ENCODE results near the gene SNAI3.

Gene SNAI3

GRCh38 chr16:88691924-88692560 is 5.7 kb upstream of the SNAI3 start:
- no peak for DNase-seq (ENCODE audit: low read depth in 2 of 2)

GRCh38 chr16:88691129-88691813 is 5.0 kb upstream of the SNAI3 start:
- DNase-seq (ENCODE audit: low read depth in 2 of 2), result no peak

DNA sequence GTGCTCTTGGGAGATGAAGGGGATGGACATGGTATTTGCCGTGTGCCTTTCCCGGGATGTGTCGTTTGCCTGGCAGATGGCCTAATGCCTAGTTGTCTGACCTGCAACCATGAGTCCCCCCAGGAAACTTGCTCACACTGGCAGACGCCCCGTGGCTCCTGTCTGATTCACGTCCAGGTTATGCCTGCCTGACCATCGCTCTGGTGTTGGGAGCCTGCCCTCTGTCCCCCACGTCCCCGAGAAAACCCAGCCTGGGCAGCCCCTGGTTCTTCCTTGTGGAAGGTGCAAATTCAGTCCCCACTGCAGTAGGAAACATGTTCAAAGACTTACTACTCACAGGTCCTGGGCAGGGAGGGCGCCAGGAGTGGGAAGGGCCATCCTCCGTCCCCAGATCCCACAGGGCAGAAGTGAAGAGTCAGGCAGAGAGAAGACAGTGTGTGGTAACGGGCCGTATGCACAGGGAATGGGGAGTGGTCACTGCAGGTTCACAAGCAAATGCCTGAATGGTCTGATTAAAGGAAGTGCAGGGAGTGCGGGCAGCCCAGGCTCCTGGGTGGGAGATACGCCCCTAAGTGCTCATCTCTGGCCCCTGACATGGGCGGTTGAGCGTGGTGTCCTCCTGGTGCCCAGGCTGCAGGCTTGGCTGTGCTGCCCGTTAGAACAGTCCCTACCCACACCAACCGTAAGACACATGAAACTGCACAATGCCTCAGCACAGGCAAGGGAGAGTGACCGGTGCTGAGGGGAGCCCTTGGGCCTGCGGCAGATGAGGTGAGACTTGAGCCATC is 4.2 kb upstream of the SNAI3 start:
- DNase-seq (ENCODE audit: low read depth in 2 of 2), result no peak

DNA sequence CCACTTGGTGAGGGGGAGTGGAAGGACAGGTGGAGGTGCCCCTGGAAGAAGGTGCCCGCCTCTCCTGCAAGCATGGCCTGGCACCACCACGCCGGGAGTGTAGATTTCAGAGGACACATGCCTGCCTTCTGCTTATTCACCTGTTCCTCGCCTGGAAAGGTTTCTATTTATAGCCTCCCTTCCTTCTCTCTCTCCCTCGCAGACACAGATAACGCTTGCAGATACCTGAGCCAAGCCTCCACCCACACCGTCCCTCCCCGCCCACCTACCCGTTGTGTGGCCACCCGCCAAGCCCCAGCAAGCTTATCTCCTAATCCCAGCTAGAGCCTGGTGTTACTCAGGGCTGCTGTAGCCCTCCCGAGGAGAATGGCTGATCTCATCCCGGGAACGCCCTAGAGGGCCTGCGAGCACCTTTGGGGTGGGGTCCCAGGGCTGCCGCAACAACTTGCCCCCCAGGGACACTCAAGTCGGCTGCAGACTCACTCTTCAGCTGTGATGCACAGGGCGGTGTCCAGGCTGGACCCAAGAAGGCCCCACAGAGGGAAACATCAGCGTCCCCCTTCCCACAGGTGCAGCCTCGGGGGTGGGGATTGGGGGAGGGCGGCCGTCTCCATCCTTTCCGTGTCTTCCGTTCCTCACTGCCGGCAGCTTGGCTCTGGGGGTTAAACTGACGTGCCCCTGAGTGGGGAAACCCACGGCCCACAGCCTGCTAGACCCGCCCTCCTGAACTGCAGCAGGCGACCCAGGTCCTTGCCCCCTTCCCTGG is 1.9 kb upstream of the SNAI3 start:
- no peak for DNase-seq (ENCODE audit: low read depth in 2 of 2)

GRCh38 chr16:88687676-88688012 is 1.3 kb upstream of the SNAI3 start:
- no peak for DNase-seq (ENCODE audit: low read depth in 2 of 2)

GRCh38 chr16:88687254-88687576 is 908 bp upstream of the SNAI3 start:
- no peak for DNase-seq (ENCODE audit: low read depth in 2 of 2)

GRCh38 chr16:88686062-88686438 is 257 bp downstream of the SNAI3 start:
- DNase-seq (ENCODE audit: low read depth in 2 of 2), result peak in 1 of 2 donors; percentile 38

DNA sequence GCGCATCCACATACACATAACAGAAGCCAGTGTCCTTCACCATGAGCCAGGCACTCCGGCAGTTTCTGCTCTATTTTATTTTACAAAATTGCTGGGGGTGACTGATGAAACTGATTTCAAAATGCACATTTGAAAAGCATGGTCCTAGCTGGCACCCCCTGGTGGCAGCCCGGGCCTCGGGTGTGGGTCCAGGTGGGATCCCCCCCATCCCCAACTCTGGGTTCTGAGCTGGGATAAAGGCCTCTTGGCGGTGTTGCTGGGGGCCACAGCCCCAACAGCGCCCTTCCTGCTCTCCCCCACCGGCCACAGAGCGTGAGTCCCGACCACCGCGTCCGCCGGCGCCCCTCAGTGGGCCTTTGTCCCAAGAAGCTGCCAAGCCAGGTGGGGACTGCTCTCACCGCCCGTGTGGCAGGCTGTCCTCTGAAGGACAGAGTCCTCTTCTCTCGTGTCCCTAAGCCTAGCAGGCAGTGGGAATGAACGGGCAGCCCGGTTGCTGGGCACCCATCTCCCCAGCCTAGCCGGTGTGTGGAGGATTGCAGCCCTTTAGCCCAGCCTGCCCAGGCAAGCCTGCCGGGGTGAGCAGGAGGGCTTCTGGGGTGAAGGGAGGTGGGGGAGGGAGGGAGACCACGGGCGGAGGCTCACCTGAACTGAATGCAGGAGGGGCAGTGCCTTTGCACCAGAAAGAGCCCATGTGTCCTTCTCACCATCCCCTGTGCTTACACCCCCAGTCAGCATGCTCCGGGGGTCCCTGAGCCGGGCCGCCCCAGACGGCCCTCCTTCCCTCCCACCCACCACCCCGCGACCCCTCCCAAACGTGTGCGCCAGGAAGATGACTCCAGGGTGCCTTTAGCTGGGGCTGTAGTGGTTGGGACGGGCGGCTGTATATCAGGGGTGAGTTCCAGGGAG is 898 bp downstream of the SNAI3 start:
- peak; percentile 53 to 55 for DNase-seq (ENCODE audit: low read depth in 2 of 2)

GRCh38 chr16:88684569-88685155 is 1.6 kb downstream of the SNAI3 start:
- DNase-seq (ENCODE audit: low read depth in 2 of 2), result no peak

DNA sequence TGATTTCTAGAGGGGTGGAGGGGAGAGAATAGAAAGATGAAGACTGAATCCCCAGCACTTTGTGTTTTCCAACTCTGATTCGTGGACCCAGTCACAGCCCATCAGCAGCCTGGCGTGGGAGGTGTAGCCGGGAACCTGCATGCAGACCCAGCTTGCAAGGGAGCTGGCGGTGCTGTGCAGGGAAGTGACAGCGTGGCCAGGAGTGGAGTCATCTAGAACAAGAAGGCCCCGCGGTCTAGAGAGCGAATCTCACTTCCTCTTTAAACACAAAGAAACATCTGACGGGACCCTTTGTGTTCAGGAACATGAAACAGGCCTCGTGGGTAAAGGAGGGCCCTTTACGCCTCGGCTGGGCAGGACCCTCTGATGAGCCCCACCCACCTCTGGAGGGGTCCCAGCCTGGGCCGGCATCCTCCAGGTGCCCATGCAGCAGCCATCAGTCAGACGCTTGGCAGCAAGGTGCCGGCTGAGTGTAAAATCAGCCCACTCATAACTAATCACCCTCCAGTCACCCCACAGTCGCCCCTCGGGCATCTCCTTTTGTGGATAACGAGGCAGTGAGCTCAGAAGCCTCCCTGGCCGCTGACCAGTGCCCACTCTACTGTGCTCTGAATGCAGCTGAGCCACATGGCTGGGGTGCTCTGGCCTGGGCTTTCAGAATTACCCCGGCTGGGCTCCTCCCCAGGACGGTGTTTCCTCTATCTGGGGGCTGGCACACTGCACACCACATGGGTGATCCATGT is 4.4 kb downstream of the SNAI3 start:
- peak; percentile 34 to 50 for DNase-seq (ENCODE audit: low read depth in 2 of 2)

DNA sequence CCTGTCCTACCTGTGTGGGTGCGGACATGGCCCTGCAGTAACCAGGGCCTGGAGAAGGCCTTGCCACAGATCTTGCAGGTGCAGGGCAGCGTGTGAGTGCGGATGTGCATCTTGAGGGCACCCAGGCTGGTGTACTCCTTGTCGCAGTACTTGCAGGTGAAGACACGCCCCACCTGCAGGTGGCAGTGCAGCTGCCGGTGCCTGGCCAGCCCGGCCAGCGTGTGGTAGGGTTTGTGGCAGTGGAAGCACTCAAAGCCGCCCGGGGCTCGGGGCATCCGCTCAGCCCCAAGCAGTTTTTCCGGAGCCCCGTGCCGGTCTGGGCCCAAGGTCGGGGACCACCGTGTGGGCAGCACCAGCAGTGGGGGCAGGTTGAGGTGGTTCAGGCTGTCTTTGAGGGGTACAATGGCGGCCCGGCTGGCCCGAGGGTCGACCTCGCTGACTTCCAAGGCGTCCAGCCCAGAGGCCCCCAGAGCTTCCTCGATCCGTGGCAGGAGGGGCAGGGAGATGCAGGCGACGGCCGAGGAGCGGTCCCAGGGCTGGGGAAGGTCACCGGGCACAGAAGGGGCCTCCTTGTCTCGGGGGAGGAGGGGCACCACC is 5.1 kb downstream of the SNAI3 start:
- no peak for DNase-seq (ENCODE audit: low read depth in 2 of 2)

- DNase-seq (ENCODE audit: low read depth in 2 of 2), result no peak
Observed at GRCh38 chr16:88680554-88681083, 5.7 kb downstream of the SNAI3 start.

DNA sequence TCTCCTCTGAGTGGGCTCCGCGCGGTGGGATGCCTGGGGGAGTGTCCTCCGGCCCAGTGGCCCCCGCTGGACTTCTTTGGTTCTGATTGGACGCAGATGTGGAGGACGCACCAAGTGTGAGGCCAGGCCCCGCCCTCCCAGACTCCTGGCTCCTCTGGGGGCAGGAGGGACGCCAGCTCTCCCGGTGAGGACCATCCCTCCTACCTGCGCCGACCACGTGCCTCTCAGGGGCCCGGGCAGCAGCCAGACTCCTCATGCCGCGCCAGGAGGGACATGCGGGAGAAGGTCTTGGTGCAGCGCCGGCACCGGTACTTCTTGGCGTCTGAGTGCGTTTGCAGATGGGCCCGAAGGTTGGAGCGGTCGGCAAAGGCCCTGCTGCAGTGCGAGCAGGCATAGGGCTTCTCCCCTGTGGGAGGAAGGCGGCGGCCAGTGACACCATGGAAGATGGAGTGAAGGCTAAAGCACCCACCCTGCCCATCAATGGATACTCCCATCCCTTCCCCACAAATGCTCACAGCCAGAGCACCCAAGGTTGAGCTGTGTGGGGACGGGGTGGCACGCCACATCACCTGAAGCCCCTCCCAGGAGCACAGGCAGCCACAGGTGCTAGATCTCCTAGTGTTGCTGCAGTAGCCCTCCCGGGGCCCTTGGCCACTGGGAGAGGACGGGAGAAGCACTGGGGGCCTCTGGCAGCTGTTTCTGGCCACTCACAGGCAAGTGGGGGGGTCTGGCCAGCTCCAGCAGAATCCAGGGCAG is 7.9 kb downstream of the SNAI3 start:
- DNase-seq (ENCODE audit: low read depth in 2 of 2), result no peak

GRCh38 chr16:88677721-88678120 is 8.6 kb downstream of the SNAI3 start:
- no peak for DNase-seq (ENCODE audit: low read depth in 2 of 2)

DNA sequence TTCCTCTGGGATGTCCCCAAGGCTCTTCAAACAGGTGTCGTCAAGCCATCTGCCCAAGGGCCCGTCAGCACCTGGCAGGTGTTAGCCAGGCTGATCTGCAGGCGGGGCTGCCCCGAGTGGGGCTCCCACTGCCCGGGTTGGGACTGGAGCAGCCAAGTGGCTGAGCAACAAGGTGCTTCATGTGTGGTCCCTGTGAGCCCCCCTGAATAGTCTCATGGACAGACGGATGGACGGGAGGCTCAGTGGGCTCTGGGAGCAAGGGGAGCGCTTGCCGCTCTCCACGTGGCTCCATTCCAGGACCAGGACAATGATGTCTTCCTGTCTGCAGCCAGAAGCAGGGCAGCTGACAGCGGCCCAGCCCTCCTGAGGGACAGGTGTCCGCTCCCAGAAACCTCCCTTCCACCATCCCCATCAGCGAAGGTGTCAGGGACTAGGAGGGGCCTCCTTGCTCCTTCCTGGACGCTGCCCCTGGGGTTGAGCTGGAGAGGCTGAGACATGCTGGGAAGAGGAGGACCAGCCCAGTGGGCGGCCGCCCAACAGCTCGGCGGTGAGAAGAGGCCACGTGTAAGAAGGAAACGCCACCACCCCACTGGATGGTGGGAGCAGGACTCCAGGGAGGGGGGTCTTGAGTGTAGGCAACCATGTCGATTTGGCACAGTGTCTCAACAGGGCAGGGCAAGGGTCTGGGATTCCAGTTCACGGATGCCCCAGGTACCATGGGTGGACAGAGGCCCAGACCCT is 9.6 kb downstream of the SNAI3 start:
- DNase-seq (ENCODE audit: low read depth in 2 of 2), result no peak

- DNase-seq (ENCODE audit: low read depth in 2 of 2), result no peak
Observed at GRCh38 chr16:88673716-88674379, 12.5 kb downstream of the SNAI3 start.

DNA sequence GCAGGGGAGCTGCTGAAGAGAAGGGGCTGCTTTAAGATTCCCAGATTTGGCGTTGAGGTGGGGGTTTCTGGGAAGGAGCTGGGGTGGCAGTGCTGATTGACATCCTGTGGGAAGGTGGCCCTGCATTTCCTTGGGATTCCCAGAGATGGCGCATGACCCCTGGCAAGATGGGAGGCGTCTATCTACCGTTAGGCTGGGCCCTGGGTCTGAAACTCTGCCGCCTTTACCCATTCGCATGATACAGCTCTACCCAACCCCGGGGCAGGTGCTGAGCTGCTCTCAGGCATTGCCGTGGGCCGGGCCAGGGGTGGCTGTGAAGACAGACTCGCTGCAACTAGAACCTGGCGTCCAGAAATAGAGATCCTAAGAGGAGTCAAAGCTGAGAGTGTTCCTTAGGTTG is 13.5 kb downstream of the SNAI3 start:
- no peak for DNase-seq (ENCODE audit: low read depth in 2 of 2)

DNA sequence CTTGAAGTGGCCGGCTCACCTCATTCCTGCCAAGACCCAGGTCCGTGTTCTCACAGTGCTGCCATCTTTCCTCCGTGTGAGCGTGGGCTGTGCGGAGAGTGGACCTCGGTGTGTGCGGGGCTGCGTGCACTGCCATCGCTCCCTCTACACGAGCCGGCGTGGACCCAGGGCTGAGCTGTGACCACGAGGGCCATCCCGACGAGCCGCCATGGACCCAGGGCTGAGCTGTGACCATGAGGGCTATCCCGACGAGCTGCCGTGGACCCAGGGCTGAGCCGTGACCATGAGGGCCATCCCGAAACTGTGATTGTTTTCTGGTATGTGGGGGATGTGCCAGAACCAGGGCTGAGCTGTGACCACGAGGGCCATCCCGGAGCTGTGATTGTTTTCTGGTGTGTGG is 14.5 kb downstream of the SNAI3 start:
- no peak for DNase-seq (ENCODE audit: low read depth in 2 of 2)
